Measurements from ENCODE around the gene TFG.

TFG gene

DNA sequence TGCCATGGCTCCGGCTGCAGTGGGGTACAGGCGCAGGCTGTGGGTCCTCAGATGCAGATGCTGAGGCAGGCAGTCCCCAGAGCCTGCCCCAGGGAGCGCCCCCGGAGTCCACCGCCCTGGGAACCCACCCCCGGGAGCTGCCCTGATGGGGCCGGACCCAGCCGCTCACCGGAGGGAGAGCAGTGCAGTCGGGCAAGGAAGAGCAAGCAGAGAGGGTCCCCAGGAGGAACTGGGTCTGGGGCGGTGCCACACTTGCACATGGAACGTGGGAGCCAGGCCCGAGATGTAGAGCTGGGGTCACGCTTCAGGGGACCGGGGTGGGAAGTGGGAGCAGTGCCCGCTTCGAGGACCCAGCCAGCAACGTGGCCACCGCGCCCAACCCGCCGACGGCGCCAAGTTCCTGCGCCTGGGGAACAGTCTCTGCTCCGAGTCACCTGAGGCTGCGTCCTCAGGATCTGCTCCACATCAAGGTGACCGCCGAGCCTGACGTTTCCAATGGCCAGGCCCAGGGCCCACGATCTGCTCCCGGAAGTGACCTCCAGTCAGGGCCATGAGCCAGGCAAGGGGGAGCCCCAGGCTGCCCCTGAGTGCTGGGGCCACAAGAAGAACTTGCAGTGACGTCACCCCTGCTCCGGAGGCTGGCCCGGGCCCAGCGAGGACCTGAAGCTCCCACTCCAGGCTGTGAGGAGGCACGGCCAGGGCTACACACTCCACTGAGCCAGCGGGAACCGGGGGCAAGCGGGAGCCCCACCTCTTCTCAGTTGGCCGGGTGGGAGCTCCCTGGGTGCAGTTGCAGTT, 27.0 kb upstream of the TFG start:
- no peak for DNase-seq (ENCODE audit: low read depth)

GRCh38 chr3:100682854-100683760, 26.2 kb upstream of the TFG start:
- TF ChIP-seq CTCF (IDR thresholded peaks at IDR 0.05; ENCODE audit: insufficient read depth, low read depth, low read length, missing control alignments), result no peak
- H3K4me3 ChIP-seq (ENCODE audit: low read length), result no peak overlapping the region
- no peak for DNase-seq (ENCODE audit: low read depth)

More for the DNA sequence above, 27.0 kb upstream of the TFG start:
- no peak for TF ChIP-seq CTCF (IDR thresholded peaks at IDR 0.05; ENCODE audit: insufficient read depth, low read depth, low read length, missing control alignments)
- no peak overlapping the region for H3K4me3 ChIP-seq (ENCODE audit: low read length)

DNA sequence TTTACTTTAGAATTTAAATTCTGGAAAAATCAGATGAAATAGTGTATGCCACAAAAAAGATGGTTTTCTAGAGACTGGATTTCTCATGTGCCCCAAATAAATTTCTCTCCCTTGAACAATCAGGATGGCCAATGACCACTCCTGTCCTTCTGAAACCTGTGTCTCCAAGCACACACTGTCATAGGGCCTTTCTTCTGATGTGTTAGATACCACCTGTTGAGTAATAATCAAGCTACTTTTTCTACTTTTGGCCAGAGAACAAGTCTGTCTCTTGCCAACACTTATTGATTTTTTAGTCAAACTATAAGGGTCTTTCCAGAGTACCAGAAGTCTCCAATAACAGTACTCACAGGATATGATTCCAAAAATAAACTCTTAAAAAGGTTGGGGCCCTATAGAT, 16.1 kb upstream of the TFG start:
- TF ChIP-seq CTCF (IDR thresholded peaks at IDR 0.05; ENCODE audit: insufficient read depth, low read depth, low read length, missing control alignments), result no peak
- DNase-seq (ENCODE audit: low read depth), result no peak
- H3K4me3 ChIP-seq (ENCODE audit: low read length), result no peak overlapping the region

- no peak overlapping the region for H3K4me3 ChIP-seq (ENCODE audit: low read length)
- DNase-seq (ENCODE audit: low read depth), result no peak
- TF ChIP-seq CTCF (IDR thresholded peaks at IDR 0.05; ENCODE audit: insufficient read depth, low read depth, low read length, missing control alignments), result no peak
Observed at GRCh38 chr3:100695696-100696095, 13.6 kb upstream of the TFG start.

DNA sequence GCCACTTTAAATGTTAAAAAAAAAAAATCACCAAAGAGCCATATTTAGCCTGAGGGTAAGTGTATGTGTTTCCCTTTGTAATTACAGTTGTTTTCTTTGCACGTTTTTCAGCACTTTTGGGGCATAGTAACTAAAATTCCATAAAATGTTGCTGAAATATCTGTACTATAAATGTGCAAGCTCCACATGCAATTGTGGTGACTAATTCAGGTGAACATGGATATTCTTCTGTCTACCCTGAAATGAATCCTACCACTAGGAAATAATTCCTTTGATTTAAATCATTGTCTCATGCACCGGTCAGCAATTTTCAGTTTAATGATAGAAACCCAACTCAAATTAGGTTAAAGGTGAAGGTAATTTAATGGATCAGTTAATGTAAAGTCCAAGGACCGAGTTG, 13.1 kb upstream of the TFG start:
- H3K4me3 ChIP-seq (ENCODE audit: low read length), result no peak overlapping the region
- peak; percentile 53 for DNase-seq (ENCODE audit: low read depth)
- no peak for TF ChIP-seq CTCF (IDR thresholded peaks at IDR 0.05; ENCODE audit: insufficient read depth, low read depth, low read length, missing control alignments)

- H3K4me3 ChIP-seq (ENCODE audit: low read length), result no peak overlapping the region
- DNase-seq (ENCODE audit: low read depth), result no peak
- TF ChIP-seq CTCF (IDR thresholded peaks at IDR 0.05; ENCODE audit: insufficient read depth, low read depth, low read length, missing control alignments), result no peak
Observed at GRCh38 chr3:100697172-100697571, 12.1 kb upstream of the TFG start.

All from epithelial cell of esophagus (primary cell).